Hepatic stellate cell (primary cell): ENCODE data around the gene GNB1.
"Not testable (repeated sequence)": the region's sequence is repeated elsewhere in the genome, so short reads cannot be mapped to it uniquely, and the experiment has no call there.

Experiments used
- DNase-seq: peaks from one replicate; pipeline ENCODE4 v3.0.0; 2011; ENCODE audit warnings: low spot score

Gene GNB1

GRCh38 chr1:1858382-1859086 is 32.4 kb downstream of the GNB1 start:
- DNase-seq = peak; percentile 90

GRCh38 chr1:1857096-1857703 is 33.7 kb downstream of the GNB1 start:
- DNase-seq = no peak

GRCh38 chr1:1856161-1856560 is 34.7 kb downstream of the GNB1 start:
- DNase-seq = not testable (repeated sequence)

GRCh38 chr1:1853593-1854257 is 37.2 kb downstream of the GNB1 start:
- no peak for DNase-seq

- DNase-seq = no peak
Measured at GRCh38 chr1:1852619-1853414, 38.1 kb downstream of the GNB1 start.

GRCh38 chr1:1847890-1848289 is 43.0 kb downstream of the GNB1 start:
- no peak for DNase-seq

- DNase-seq = no peak
Measured at GRCh38 chr1:1847061-1847850, 43.6 kb downstream of the GNB1 start.

GRCh38 chr1:1846386-1846918 is 44.4 kb downstream of the GNB1 start:
- DNase-seq = no peak

- DNase-seq = no peak
Measured at GRCh38 chr1:1842360-1843146, 48.3 kb downstream of the GNB1 start.

GRCh38 chr1:1841575-1841995 is 49.3 kb downstream of the GNB1 start:
- DNase-seq = no peak

GRCh38 chr1:1839311-1839965 is 51.4 kb downstream of the GNB1 start:
- DNase-seq = no peak

- no peak for DNase-seq
Measured at GRCh38 chr1:1836119-1836518, 54.8 kb downstream of the GNB1 start.

GRCh38 chr1:1835546-1835945 is 55.3 kb downstream of the GNB1 start:
- DNase-seq = no peak

GRCh38 chr1:1833916-1834325 is 57.0 kb downstream of the GNB1 start:
- peak; percentile 28 for DNase-seq

- DNase-seq = no peak
Measured at GRCh38 chr1:1833456-1833855, 57.4 kb downstream of the GNB1 start.

GRCh38 chr1:1832820-1833219 is 58.1 kb downstream of the GNB1 start:
- DNase-seq = no peak

GRCh38 chr1:1832166-1832565 is 58.7 kb downstream of the GNB1 start:
- no peak for DNase-seq

- no peak for DNase-seq
Measured at GRCh38 chr1:1827089-1827848, 63.6 kb downstream of the GNB1 start.

GRCh38 chr1:1826356-1827088 is 64.4 kb downstream of the GNB1 start:
- DNase-seq = no peak
